ENCODE measurements around the gene LRRC10. TPM values are rescaled to one million over a fixed set of nuclear protein-coding genes. Genes with fewer than 3 reads are reported as not detected.

LRRC10 gene
- polyA plus RNA-seq, 4 donors, result not detected

DNA sequence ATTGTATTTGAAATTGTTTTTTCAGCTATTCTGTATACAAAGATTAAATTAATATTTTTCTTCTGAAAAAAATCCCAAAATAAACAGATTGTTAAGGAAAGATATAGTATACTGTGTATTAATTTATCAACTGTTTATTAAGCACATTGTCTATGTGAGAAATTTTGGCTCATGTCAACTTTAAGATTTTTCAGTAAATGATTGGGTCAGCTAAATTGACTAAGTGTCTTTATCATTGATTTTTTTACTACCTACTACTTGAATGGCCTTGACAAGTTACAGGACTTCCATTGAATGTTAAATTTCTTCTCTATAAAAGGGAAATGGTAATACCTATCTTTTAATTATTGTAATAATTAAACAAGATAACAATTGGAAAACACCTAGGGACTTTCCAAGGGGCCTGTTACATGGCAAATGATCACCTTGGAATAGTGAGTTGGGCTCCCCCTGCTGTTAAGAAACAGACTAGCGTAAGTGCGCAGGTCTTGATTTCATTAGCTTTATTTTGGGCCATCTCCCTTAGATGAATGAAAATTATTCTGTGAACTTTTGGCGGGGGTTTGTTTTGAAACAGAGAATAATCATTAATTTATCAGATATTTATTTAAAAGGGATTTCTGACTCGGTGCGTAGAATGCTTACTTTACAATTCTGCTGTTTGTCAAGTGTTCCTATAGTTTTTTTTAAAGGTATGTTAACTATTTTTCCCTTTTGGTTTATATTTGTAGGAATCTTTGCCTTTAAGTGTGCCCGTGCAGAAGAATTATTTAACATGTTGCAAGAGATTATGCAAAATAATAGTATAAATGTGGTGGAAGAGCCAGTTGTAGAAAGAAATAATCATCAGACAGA lies 39.9 kb downstream of the LRRC10 start:
- Histone ChIP-seq H3K27me3 (ENCODE audit: control insufficient read depth in 3 of 3, insufficient read depth in 3 of 3, low read length in 3 of 3) (no peaks in the 10 kb centered on the region), H3K4me3 (ENCODE audit: low read depth in 1 of 3, low read length in 3 of 3) (no peak overlapping the region), H3K36me3 (ENCODE audit: control insufficient read depth in 3 of 3, insufficient read depth in 2 of 3, low read depth in 1 of 3, low read length in 3 of 3) (peaks cover 7 to 27% (median 13%) of the 10 kb centered on the region in 3 donors), H3K9me3 (ENCODE audit: control insufficient read depth in 2 of 2, insufficient read depth in 1 of 2, low read depth in 1 of 2, low read length in 1 of 2) (no peaks in the 10 kb centered on the region), H3K27ac (ENCODE audit: low read depth in 1 of 3, low read length in 2 of 3) (no peak overlapping the region), H3K4me1 (ENCODE audit: control insufficient read depth in 3 of 3, insufficient read depth in 2 of 3, low read depth in 1 of 3, low read length in 2 of 3) (no peaks in the 10 kb centered on the region)
- FAIRE-seq (no peak), DNase-seq (peak; percentile 69 to 76)
- 41 to 50% (median 49%) methylated on average over 6 of the region's 6 CpGs for WGBS, 3 donors

- H3K9me3 ChIP-seq (ENCODE audit: control insufficient read depth in 2 of 2, insufficient read depth in 1 of 2, low read depth in 1 of 2, low read length in 1 of 2), result no peaks in the 10 kb centered on the region
- H3K36me3 ChIP-seq (ENCODE audit: control insufficient read depth in 3 of 3, insufficient read depth in 2 of 3, low read depth in 1 of 3, low read length in 3 of 3), result peaks cover 7 to 25% (median 13%) of the 10 kb centered on the region in 3 donors
- no peaks in the 10 kb centered on the region for H3K4me1 ChIP-seq (ENCODE audit: control insufficient read depth in 3 of 3, insufficient read depth in 2 of 3, low read depth in 1 of 3, low read length in 2 of 3)
- H3K4me3 ChIP-seq (ENCODE audit: low read depth in 1 of 3, low read length in 3 of 3), result no peak overlapping the region
- H3K27ac ChIP-seq (ENCODE audit: low read depth in 1 of 3, low read length in 2 of 3), result no peak overlapping the region
- WGBS, 3 donors, result 91 to 94% (median 92%) methylated on average over 10 of the region's 10 CpGs
- DNase-seq (no peak), FAIRE-seq (no peak)
- no peaks in the 10 kb centered on the region for H3K27me3 ChIP-seq (ENCODE audit: control insufficient read depth in 3 of 3, insufficient read depth in 3 of 3, low read length in 3 of 3)
These were observed 40.6 kb downstream of the LRRC10 start for GRCh38 chr12:69570000-69570516.

DNA sequence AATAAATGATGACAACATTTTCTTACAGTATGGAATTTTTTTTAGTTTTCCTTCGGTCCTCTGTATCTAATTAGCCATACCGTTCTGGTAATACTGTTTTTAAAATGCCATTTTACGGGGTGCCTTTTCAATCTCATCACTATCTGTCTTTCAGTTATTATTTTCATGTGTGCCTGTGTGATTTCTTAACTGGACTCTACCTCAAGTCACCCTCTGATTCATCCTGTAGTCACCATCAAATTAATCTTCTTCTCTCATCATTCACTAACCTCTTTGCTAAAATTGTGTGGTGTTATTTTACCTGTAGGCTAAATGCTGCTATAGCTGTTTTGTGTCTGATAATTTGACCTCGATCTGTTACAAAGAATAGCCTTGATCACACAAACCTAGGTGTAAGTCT lies 41.5 kb downstream of the LRRC10 start:
- Histone ChIP-seq H3K4me1 (ENCODE audit: control insufficient read depth in 3 of 3, insufficient read depth in 2 of 3, low read depth in 1 of 3, low read length in 2 of 3) (no peaks in the 10 kb centered on the region), H3K27ac (ENCODE audit: low read depth in 1 of 3, low read length in 2 of 3) (peak overlapping the region in 1 of 3 donors; percentile 11), H3K36me3 (ENCODE audit: control insufficient read depth in 3 of 3, insufficient read depth in 2 of 3, low read depth in 1 of 3, low read length in 3 of 3) (peaks cover 3 to 22% (median 10%) of the 10 kb centered on the region in 3 donors), H3K27me3 (ENCODE audit: control insufficient read depth in 3 of 3, insufficient read depth in 3 of 3, low read length in 3 of 3) (no peaks in the 10 kb centered on the region), H3K9me3 (ENCODE audit: control insufficient read depth in 2 of 2, insufficient read depth in 1 of 2, low read depth in 1 of 2, low read length in 1 of 2) (no peaks in the 10 kb centered on the region), H3K4me3 (ENCODE audit: low read depth in 1 of 3, low read length in 3 of 3) (no peak overlapping the region)
- WGBS, 3 donors, result 56 to 85% (median 80%) methylated on average over 4 of the region's 4 CpGs
- DNase-seq (no peak), FAIRE-seq (no peak)

DNA sequence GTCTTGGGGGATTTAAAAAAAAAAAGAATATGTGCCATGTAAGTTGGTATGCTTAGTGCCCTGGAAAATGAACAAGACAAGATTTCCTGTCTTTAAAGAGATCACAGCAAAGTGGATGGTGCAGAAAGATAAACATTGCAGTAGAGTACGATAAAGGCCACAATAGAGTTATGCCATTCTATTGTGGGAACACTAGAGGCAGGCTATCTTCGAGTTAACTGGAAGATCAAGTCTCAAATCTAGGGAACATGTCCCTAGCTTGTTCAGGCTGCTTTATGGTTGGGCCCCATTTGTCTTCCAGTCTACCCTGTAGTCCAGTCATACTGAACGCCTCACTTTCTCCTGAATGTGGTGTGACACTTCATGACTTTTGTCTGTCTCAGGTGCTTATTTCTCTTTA lies 44.1 kb downstream of the LRRC10 start:
- Histone ChIP-seq H3K4me1 (ENCODE audit: control insufficient read depth in 3 of 3, insufficient read depth in 2 of 3, low read depth in 1 of 3, low read length in 2 of 3) (no peaks in the 10 kb centered on the region), H3K27me3 (ENCODE audit: control insufficient read depth in 3 of 3, insufficient read depth in 3 of 3, low read length in 3 of 3) (no peaks in the 10 kb centered on the region), H3K27ac (ENCODE audit: low read depth in 1 of 3, low read length in 2 of 3) (no peak overlapping the region), H3K9me3 (ENCODE audit: control insufficient read depth in 2 of 2, insufficient read depth in 1 of 2, low read depth in 1 of 2, low read length in 1 of 2) (no peaks in the 10 kb centered on the region), H3K4me3 (ENCODE audit: low read depth in 1 of 3, low read length in 3 of 3) (no peak overlapping the region), H3K36me3 (ENCODE audit: control insufficient read depth in 3 of 3, insufficient read depth in 2 of 3, low read depth in 1 of 3, low read length in 3 of 3) (peaks cover 2 to 11% (median 9%) of the 10 kb centered on the region in 3 donors)
- DNase-seq (no peak), FAIRE-seq (no peak)
- WGBS, 3 donors, result 80 to 90% (median 87%) methylated on average over 3 of the region's 3 CpGs

- FAIRE-seq, result no peak
- H3K4me3 ChIP-seq (ENCODE audit: low read depth in 1 of 3, low read length in 3 of 3), result no peak overlapping the region
- peaks cover 2 to 9% (median 7%) of the 10 kb centered on the region in 3 donors for H3K36me3 ChIP-seq (ENCODE audit: control insufficient read depth in 3 of 3, insufficient read depth in 2 of 3, low read depth in 1 of 3, low read length in 3 of 3)
- 94 to 98% (median 95%) methylated on average over 2 of the region's 2 CpGs for WGBS, 3 donors
- H3K9me3 ChIP-seq (ENCODE audit: control insufficient read depth in 2 of 2, insufficient read depth in 1 of 2, low read depth in 1 of 2, low read length in 1 of 2), result no peaks in the 10 kb centered on the region
- H3K27me3 ChIP-seq (ENCODE audit: control insufficient read depth in 3 of 3, insufficient read depth in 3 of 3, low read length in 3 of 3), result no peaks in the 10 kb centered on the region
- H3K4me1 ChIP-seq (ENCODE audit: control insufficient read depth in 3 of 3, insufficient read depth in 2 of 3, low read depth in 1 of 3, low read length in 2 of 3), result no peaks in the 10 kb centered on the region
- no peak overlapping the region for H3K27ac ChIP-seq (ENCODE audit: low read depth in 1 of 3, low read length in 2 of 3)
- DNase-seq, result no peak
These were observed 47.4 kb downstream of the LRRC10 start for GRCh38 chr12:69563166-69563762.

Other genes starting within 250 kb of the LRRC10 start
- gene FRS2, start 140.5 kb downstream of the LRRC10 start, polyA plus RNA-seq, result 10 to 100 TPM in 2 of 4 donors, 1 to 10 TPM in 2; 5.9 to 30.3 (median 9.3) TPM
- 100 to 1,000 TPM in 2 of 4 donors, 10 to 100 TPM in 2; 63.7 to 140 (median 104) TPM for gene CCT2, start 25.4 kb downstream of the LRRC10 start, polyA plus RNA-seq
- gene BEST3, start 88.4 kb upstream of the LRRC10 start, polyA plus RNA-seq, result under 1 TPM in 2 of 4 donors, not detected in 2; 0.19 to 0.60 TPM
- 10 to 100 TPM; 26.5 to 61.9 (median 49.9) TPM for gene RAB3IP, start 128.0 kb upstream of the LRRC10 start, polyA plus RNA-seq
- gene MYRFL, start 214.3 kb upstream of the LRRC10 start, polyA plus RNA-seq, result 10 to 100 TPM; 16.7 to 56.5 (median 42.8) TPM

Data from small intestine (tissue), 7 donors.